Effector CD8-positive, alpha-beta T cell (primary cell): ENCODE data around the gene NKX1-2.

Experiments
- DNase-seq: peaks from one replicate; lab custom pipeline; 2025; lab: John Stamatoyannopoulos, UW

Gene NKX1-2

GRCh38 chr10:124476043-124476725 is 26.3 kb upstream of the NKX1-2 start:
- no peak for DNase-seq

DNA sequence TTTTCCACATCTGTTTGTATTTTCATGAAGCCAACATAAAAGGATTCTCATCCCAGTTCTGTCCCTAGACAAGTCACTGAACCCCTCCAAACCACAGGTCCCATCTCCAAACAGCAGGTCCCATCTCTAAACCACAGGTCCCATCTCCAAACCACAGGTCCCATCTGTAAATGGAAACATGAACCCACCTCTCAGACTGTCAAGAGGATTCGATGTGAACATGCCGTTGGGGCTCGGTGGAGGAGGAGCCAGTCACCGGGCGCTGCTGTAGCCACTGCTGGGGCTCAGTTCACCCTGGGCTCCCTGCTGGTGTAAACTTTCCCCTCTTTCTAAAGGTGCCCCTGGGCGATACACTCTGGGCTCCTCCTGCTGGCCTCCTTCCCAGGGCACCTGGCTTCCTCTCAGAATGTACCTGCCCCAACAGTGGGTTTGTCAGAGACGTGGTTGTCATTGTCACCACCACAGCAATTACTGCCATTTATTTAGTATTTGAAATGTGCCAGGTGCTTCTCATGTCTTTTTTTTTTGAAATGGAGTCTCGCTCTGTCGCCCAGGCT is 24.8 kb upstream of the NKX1-2 start:
- DNase-seq, result no peak

- DNase-seq, result no peak
Observed at GRCh38 chr10:124473070-124473469, 23.2 kb upstream of the NKX1-2 start.

GRCh38 chr10:124472071-124472470 is 22.2 kb upstream of the NKX1-2 start:
- DNase-seq, result no peak

DNA sequence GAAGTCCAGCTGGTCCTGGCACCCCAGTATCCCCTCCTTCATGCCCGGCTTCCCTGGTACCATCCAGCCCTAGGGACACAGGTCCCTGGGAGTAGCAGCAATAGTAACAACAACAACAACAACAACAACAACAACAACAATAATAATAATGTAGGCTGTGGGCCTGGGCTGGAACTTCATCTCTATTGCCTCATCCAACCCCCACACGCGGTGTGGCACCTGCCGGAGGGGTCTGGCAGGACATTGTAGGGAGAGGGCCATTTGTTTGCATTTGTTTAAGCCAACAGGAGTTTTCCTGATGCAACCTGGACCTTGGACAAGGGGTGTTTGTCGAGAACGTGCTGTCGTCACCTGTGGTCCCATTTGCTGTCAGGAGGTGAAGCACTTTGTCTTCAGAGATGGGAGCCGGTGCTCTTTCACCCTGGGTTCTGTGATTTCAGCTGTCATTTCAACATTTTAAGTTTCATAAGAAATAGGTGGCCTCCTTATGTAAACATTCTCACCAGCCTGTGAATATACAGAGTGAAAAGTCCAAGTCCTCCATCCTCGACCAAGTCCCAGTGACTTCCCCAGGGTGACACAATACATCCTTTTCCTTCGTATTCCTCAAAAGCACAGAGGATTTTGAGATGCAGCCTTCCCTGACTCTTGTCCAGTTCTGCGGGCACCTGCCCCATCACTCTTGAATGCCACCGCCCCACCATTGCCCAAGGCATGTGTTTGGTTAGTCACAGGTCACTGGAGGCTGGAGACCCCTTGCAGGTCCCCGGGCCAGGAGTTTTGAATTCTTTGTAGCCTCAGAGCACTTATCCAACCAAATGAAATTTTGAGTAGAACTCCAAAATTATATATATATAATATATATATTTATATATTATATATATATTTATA is 21.0 kb upstream of the NKX1-2 start:
- DNase-seq, result no peak

DNA sequence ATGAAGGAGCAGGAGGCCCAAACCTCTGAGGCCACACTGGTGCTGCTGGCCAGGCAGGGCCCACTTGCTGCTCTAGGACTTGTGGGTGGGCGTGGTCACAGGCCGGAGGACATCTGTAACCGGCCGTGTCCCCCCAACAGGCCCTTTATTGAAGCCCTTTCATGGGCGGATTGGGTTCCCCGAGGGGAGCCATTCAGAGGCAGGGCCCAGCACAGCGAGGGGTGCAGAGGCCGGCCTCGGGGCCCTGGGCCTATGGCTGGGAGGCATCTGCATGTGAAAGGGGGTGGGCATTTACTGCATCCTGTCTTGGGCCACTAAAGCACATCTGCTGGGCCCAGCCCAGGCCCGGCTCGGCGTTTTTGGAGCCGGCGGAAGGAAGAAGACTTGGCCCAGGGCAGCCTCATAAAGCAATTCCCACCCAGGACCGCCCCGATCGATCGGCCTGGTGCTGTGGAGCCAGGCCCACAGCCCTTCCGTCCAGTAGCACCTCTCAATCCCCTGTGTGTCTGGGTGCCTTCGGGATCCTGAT is 20.2 kb upstream of the NKX1-2 start:
- no peak for DNase-seq

DNA sequence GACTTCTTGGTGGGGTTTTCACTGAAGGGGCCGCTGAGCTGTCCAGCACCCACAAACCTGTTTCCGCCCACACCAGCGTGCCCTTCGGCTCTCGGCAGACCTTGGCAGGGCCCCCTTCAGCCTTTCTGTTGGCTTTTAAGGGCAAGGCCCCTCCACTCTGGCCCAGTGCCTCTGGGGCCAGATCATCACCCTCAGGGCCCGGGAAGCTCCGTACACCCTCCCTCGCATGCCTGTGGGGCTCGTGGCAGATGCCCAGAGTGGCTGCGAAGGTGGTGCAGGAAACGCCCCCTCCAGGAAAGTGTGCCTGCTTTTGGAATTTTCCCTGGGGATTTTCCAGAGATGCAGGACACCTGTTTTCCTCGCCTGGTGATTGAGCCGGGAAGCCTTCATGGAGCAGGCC is 18.8 kb upstream of the NKX1-2 start:
- no peak for DNase-seq

GRCh38 chr10:124467165-124467564 is 17.3 kb upstream of the NKX1-2 start:
- DNase-seq, result no peak

DNA sequence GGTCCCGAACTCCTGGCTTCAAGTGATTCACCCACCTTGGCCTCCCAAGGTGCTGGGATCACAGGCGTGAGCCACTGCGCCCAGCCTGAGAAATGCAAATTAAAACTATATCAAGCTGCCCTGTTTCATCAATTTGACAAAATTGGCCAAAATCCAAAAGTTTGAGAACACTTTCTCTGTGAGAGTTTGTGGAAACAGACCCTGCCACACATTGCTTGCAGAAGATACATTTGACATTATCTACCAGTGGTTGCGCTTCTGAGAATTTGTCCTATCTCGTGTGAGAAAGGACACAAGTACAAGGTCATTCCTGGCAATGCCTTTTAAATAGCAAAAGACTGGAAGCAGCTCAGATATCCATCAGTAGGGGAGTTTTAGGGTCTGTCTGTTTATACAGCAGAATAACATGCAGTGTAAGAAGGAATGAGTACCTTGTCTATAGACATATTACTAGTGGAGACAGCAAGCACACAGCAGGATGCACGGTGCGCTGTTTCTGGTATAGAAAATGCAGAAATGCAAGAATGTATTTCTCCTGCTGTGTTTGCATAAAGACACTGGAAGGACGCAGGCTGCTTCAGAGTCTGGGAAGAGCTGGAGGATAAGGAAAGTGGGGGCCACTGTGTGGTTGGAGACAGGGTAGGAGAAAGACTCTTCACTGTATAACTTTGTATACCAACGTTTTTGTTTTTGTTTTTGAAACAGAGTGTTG is 16.1 kb upstream of the NKX1-2 start:
- DNase-seq, result no peak

DNA sequence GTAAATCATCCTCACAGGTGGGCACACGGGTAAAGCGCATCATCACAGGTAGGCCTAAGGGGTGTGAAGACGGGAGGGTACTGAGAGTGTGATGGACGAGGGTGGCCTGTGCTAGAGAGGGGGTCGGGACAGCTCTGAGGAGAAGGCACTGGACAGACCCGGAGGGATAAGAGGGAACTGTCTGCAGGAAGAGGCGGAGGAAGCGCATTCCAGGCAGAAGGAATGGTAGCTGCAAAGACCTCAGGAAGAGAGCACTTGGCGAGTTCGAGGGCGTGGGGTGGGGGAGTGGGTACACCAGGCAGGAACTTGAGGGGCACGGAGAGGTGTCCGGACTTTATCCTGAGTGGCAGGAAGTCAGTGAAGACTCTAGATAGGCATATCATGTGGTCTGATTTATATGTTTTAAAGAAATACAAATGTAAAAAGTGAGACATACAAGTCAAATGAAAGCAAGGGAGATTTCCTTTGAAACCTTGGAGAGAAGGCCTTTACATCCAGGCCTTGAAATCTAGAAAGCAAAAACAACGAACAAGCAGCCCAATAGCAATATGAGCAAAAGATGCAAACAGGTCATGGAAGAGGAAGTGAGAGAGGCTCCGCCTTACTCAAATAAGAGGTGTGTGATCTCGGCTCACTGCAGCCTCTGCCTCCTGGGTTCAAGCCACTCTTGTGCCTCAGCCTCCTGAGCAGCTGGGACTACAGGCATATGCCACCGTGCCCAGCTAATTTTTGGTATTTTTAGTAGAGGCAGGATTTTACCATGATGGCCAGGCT is 15.4 kb upstream of the NKX1-2 start:
- DNase-seq, result no peak

- no peak for DNase-seq
Observed at GRCh38 chr10:124464028-124464965, 14.5 kb upstream of the NKX1-2 start.

- DNase-seq, result no peak
Observed at GRCh38 chr10:124462348-124462695, 12.5 kb upstream of the NKX1-2 start.

GRCh38 chr10:124461642-124462347 is 12.0 kb upstream of the NKX1-2 start, which contains the start of gene LHPP:
LHPP (plus strand) TSS chr10:124461823; CDS start chr10:124461863, 40 bp downstream.
- peak; percentile 73 for DNase-seq

DNA sequence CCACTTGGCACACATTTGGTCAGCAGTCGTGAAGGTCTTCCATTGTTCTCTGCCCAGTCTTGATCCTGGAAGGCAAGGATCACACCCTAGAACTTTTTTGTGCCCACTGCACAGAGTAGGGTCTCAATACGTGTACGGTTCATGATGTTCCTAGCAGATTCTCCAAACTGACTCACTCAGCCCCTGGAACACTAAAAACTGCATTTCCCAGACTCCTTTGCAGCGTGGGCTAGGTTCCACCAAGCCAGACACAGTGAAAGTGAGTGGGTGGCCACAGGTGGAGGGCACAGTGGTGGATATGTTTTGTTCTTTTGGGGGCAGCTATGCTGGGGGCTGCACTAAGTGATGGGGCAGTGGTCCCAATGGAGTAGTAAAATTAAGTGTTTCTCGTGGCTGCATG is 10.3 kb upstream of the NKX1-2 start:
- DNase-seq, result no peak

GRCh38 chr10:124459395-124459794 is 9.6 kb upstream of the NKX1-2 start:
- no peak for DNase-seq

GRCh38 chr10:124458889-124459288 is 9.1 kb upstream of the NKX1-2 start:
- no peak for DNase-seq

- no peak for DNase-seq
Observed at GRCh38 chr10:124458473-124458872, 8.6 kb upstream of the NKX1-2 start.

DNA sequence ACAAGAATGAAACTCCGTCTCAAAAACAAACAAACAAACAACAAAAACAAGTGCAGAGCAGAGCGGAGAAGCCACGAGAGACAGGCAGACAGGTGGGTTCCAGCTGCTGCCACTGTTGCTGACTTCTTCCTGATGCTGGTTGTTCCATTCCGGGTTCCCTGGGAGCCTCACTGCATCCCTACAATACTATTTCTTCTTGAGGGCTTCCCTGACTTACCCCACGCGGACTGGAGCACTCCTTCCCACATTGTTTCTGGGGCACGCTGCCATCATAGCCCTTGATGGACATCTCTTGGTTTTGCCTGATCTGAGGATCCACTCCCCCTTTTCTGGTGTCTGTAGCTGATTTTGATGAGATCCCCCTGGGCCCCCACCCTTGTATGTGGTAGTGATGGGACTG is 5.6 kb upstream of the NKX1-2 start:
- no peak for DNase-seq

- DNase-seq, result no peak
Observed at GRCh38 chr10:124453960-124454610, 4.2 kb upstream of the NKX1-2 start.
